SH-SY5Y (cell line): ENCODE data around the gene ZDHHC14.

Source experiments
- GATA2 ChIP-seq: IDR thresholded peaks from 2 replicates; pipeline ENCODE4 v1.6.1; 2011; ENCODE audit warnings: mild to moderate bottlenecking, low read depth, low read length
- GATA3 ChIP-seq: IDR thresholded peaks from 2 replicates; pipeline ENCODE4 v1.6.1; 2011; ENCODE audit warnings: low read depth, mild to moderate bottlenecking, low read length, moderate library complexity

DNA sequence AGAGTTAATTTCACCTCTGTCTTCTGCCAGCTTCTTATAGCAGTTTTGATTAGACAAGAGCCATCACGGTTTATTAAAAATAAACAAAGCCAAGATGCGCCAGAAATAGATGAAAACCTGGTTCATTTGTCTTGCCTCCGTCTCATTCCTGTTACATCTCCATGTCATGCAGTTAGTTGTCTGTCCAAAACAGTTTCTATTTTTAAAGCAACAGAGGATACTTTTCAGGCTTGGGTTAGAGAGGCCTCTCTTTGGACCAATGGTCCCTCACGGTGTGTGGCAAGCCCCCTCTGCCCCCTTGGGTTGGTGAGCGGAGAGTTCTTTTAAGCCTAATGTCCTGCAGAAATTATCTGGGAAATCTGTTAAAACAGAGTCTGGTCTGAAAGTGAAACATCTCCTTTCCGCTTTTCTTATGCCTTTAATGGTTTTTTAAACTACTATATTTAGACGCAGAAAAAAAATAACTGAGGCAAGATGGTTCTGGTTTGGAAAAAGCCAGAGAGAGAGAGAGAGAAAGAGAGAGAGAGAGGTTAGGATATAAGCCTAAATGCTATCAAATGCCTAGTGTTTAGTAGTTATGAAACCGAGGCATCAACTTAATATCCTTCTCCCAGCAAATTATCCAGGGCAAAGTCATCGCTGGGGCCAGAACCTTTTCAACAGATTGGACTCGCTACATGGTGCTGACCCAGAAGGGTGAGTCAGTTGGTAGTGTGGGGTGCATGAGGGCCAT lies 64.5 kb downstream of the ZDHHC14 start:
- TF ChIP-seq GATA2 = no peak
- no peak for TF ChIP-seq GATA3
